Neural cell (in vitro differentiated cells): ENCODE data around the gene TPRG1. TPM values are rescaled to one million over a fixed set of nuclear protein-coding genes. Genes with fewer than 3 reads are reported as not detected.

Experiments used
- H2AFZ ChIP-seq: fragments of 200-600, 300-800 bp; sonication (generic), shearing (Covaris generic); 2 replicates; pipeline ENCODE4 v1.6.0; 2014; ENCODE audit warnings: low read depth, mild to moderate bottlenecking, antibody characterized with exemption, low read length, moderate library complexity
- H3F3A ChIP-seq: fragments of 200-600 bp; shearing (Covaris generic); 2 replicates; pipeline ENCODE4 v1.6.1; 2016; ENCODE audit warnings: mild to moderate bottlenecking, moderate library complexity, mixed read lengths, antibody characterized with exemption, low read length; ENCODE audit not compliant: insufficient read depth, poor library complexity, severe bottlenecking
- H3K27ac ChIP-seq: fragments of 200-600, 300-800 bp; sonication (generic), shearing (Covaris generic); 2 replicates; pipeline ENCODE4 v1.5.1; 2014; ENCODE audit warnings: mild to moderate bottlenecking, low read length, moderate library complexity
- H3K27me3 ChIP-seq: fragments of 300-800, 200-600 bp; sonication (generic), shearing (Covaris generic); 2 replicates; pipeline ENCODE4 v1.6.0; 2014; ENCODE audit warnings: mild to moderate bottlenecking, low read depth, low read length, moderate library complexity; ENCODE audit not compliant: insufficient read depth
- H3K36me3 ChIP-seq: fragments of 300-800, 200-600 bp; sonication (generic), shearing (Covaris generic); 2 replicates; pipeline ENCODE4 v1.5.1; 2014; ENCODE audit warnings: mild to moderate bottlenecking, antibody characterized with exemption, low read length, moderate library complexity; ENCODE audit not compliant: insufficient read depth
- H3K4me2 ChIP-seq: fragments of 300-800, 200-600 bp; sonication (generic), shearing (Covaris generic); 2 replicates; pipeline ENCODE4 v1.6.0; 2014; ENCODE audit warnings: mild to moderate bottlenecking, low read length
- H3K4me3 ChIP-seq: fragments of 300-800, 200-600 bp; sonication (generic), shearing (Covaris generic); 2 replicates; pipeline ENCODE4 v1.5.1; 2014; ENCODE audit warnings: mild to moderate bottlenecking, low read length, moderate library complexity
- H3K79me2 ChIP-seq: fragments of 200-600 bp; shearing (Covaris generic); replicated peaks from 2 replicates; pipeline ENCODE4 v1.6.0; 2014; ENCODE audit warnings: mild to moderate bottlenecking, low read length, moderate library complexity; ENCODE audit not compliant: insufficient read depth
- H3K9ac ChIP-seq: fragments of 300-800, 200-600 bp; sonication (generic), shearing (Covaris generic); 2 replicates; pipeline ENCODE4 v1.6.1; 2016; ENCODE audit warnings: mild to moderate bottlenecking, low read length, mixed read lengths
- H3K9me2 ChIP-seq: fragments of 200-600 bp; shearing (Covaris generic); 2 replicates; pipeline ENCODE4 v1.6.1; 2016; ENCODE audit warnings: mild to moderate bottlenecking, low read length, mixed read lengths; ENCODE audit not compliant: insufficient read depth
- H3K9me3 ChIP-seq: fragments of 200-600, 300-800 bp; sonication (generic), shearing (Covaris generic); 2 replicates; pipeline ENCODE4 v1.6.1; 2016; ENCODE audit warnings: mild to moderate bottlenecking, mixed run types, low read length, moderate library complexity, mixed read lengths
- H4K20me1 ChIP-seq: fragments of 200-600 bp; shearing (Covaris generic); 2 replicates; pipeline ENCODE4 v1.6.1; 2016; ENCODE audit warnings: mild to moderate bottlenecking, mixed run types; ENCODE audit not compliant: insufficient read depth
- CTCF ChIP-seq: fragments of 450-650 bp; IDR thresholded peaks from 2 replicates; pipeline ENCODE4 v1.5.1; 2014; ENCODE audit warnings: antibody characterized with exemption, mild to moderate bottlenecking, moderate library complexity; ENCODE audit not compliant: poor library complexity, severe bottlenecking
- EP300 ChIP-seq: fragments of 450-650 bp; conservative IDR thresholded peaks from 2 replicates; pipeline ENCODE4 v1.6.1; 2014; ENCODE audit warnings: antibody characterized with exemption, mild to moderate bottlenecking, moderate library complexity; ENCODE audit not compliant: poor library complexity, severe bottlenecking
- EZH2 ChIP-seq: fragments of 200-600, 300-800 bp; shearing (Covaris generic), sonication (generic); IDR thresholded peaks from 2 replicates; pipeline ENCODE4 v1.6.1; 2014; ENCODE audit warnings: antibody characterized with exemption, low read length, borderline replicate concordance, mild to moderate bottlenecking; ENCODE audit not compliant: insufficient read depth, poor library complexity, severe bottlenecking
- MXI1 ChIP-seq: fragments of 450-650 bp; conservative IDR thresholded peaks from 2 replicates; pipeline ENCODE4 v1.6.1; 2014; ENCODE audit warnings: antibody characterized with exemption, mild to moderate bottlenecking; ENCODE audit not compliant: poor library complexity, severe bottlenecking
- POLR2AphosphoS5 ChIP-seq: IDR thresholded peaks from 2 replicates; pipeline ENCODE4 v1.6.1; 2012
- RAD21 ChIP-seq: fragments of 450-650 bp; conservative IDR thresholded peaks from 2 replicates; pipeline ENCODE4 v1.6.1; 2014; ENCODE audit warnings: antibody characterized with exemption, mild to moderate bottlenecking, moderate library complexity
- REST ChIP-seq: IDR thresholded peaks from 2 replicates; pipeline ENCODE4 v1.6.1; 2012; ENCODE audit warnings: borderline replicate concordance
- SMC3 ChIP-seq: fragments of 450-650 bp; conservative IDR thresholded peaks from 2 replicates; pipeline ENCODE4 v1.6.1; 2014; ENCODE audit warnings: antibody characterized with exemption, mild to moderate bottlenecking, moderate library complexity; ENCODE audit not compliant: poor library complexity
- TAF1 ChIP-seq: IDR thresholded peaks from 2 replicates; pipeline ENCODE4 v1.6.1; 2012; ENCODE audit warnings: low read depth
- polyA plus RNA-seq: library from polyadenylated mRNA; depleted of rRNA; stranded (reverse); fragments of >200 nt; gene quantifications from 2 replicates; pipeline ENCODE4 v1.2.3, GENCODE V29; 2014

The TPRG1 gene
- polyA plus RNA-seq, 1 donor from 2014 or later: 0.17 TPM

GRCh38 chr3:189132231-189132671 lies 39.5 kb upstream of the TPRG1 start:
- H3K36me3 ChIP-seq: no peaks in the 10 kb centered on the region
- H4K20me1 ChIP-seq: no peaks in the 10 kb centered on the region
- H2AFZ ChIP-seq: no peak overlapping the region
- H3K79me2 ChIP-seq: no peaks in the 10 kb centered on the region
- no peaks in the 10 kb centered on the region for H3K9me3 ChIP-seq
- TF ChIP-seq MXI1 (no peak), REST (no peak), SMC3 (no peak), CTCF (no peak), EP300 (no peak), EZH2 (no peak), RAD21 (no peak), POLR2AphosphoS5 (no peak), TAF1 (no peak)
- H3K4me3 ChIP-seq: no peak overlapping the region
- H3K9me2 ChIP-seq: no peaks in the 10 kb centered on the region
- H3F3A ChIP-seq: no peaks in the 10 kb centered on the region
- H3K27me3 ChIP-seq: no peaks in the 10 kb centered on the region
- H3K27ac ChIP-seq: no peak overlapping the region
- H3K4me2 ChIP-seq: no peak overlapping the region
- H3K9ac ChIP-seq: no peak overlapping the region

GRCh38 chr3:189132839-189133238 lies 38.9 kb upstream of the TPRG1 start:
- Histone ChIP-seq H3K9me2 (no peaks in the 10 kb centered on the region), H3K27ac (no peak overlapping the region), H3K27me3 (no peaks in the 10 kb centered on the region), H3K4me3 (no peak overlapping the region), H3F3A (no peaks in the 10 kb centered on the region), H4K20me1 (no peaks in the 10 kb centered on the region), H3K36me3 (no peaks in the 10 kb centered on the region), H3K79me2 (no peaks in the 10 kb centered on the region), H3K4me2 (no peak overlapping the region), H3K9ac (no peak overlapping the region), H2AFZ (no peak overlapping the region), H3K9me3 (no peaks in the 10 kb centered on the region)
- TF ChIP-seq RAD21: no peak
- TF ChIP-seq TAF1: no peak
- no peak for TF ChIP-seq SMC3
- no peak for TF ChIP-seq REST
- no peak for TF ChIP-seq MXI1
- no peak for TF ChIP-seq EZH2
- no peak for TF ChIP-seq EP300
- no peak for TF ChIP-seq CTCF
- no peak for TF ChIP-seq POLR2AphosphoS5
